Aortic smooth muscle cell (primary cell): ENCODE results near the gene OSBP. TPM values are rescaled to one million over a fixed set of nuclear protein-coding genes. Genes with fewer than 3 reads are reported as not detected.

Experiments used
- total RNA-seq: library from RNA; depleted of rRNA; stranded (reverse); fragments of >200 nt; gene quantifications from 2 replicates; pipeline ENCODE4 v1.2.3, GENCODE V29; 2014

The OSBP gene, protein sequence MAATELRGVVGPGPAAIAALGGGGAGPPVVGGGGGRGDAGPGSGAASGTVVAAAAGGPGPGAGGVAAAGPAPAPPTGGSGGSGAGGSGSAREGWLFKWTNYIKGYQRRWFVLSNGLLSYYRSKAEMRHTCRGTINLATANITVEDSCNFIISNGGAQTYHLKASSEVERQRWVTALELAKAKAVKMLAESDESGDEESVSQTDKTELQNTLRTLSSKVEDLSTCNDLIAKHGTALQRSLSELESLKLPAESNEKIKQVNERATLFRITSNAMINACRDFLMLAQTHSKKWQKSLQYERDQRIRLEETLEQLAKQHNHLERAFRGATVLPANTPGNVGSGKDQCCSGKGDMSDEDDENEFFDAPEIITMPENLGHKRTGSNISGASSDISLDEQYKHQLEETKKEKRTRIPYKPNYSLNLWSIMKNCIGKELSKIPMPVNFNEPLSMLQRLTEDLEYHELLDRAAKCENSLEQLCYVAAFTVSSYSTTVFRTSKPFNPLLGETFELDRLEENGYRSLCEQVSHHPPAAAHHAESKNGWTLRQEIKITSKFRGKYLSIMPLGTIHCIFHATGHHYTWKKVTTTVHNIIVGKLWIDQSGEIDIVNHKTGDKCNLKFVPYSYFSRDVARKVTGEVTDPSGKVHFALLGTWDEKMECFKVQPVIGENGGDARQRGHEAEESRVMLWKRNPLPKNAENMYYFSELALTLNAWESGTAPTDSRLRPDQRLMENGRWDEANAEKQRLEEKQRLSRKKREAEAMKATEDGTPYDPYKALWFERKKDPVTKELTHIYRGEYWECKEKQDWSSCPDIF
- 35.0 and 40.8 TPM in 2 replicates for total RNA-seq

DNA sequence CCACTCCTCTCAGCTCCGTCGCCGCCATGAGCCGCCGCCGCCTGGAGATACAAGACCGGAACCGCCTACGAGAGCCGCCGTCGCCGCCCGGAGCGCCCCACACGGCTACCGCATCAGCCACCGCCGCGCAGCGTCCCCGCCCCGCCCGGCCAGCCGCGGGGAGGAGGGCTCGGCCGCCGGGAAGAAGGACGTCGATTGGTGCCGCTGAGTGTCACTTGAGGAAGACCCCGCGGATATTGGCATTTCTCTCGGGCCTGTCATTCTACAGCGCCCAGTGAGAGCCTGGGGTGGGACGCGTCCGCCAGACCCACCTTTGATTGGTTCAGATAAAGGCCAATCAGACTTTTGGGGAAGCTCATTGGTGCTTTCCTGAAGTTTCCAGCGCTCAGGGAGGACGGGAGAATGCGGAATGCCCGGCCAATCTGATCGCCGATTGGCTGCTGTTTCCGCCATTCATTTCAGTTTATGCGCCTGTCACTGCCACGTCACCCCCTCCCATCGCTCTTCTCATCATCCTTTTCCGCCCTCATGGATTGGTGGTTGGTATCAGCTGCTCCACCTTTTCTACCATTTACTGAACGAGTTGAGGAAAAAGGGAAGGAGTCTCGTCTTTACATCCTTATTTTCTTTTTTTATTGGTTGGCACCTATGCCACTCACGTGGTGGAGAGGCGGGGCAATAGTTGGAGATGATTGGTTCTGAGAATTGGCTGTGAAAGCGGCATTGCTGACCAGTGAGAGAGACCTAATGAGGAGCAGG is at the start of gene OSBP:
TSS of gene OSBP (minus strand) at position 138 of the 759 bp plus-strand sequence. CDS start at position 28, 110 bp downstream.

Other genes with a start within 250 kb of the OSBP start
- not detected in 2 replicates for gene OR5A2, start 189.4 kb downstream of the OSBP start, total RNA-seq
- gene OR5A1, start 179.3 kb downstream of the OSBP start, total RNA-seq: not detected in 2 replicates
- not detected in 2 replicates for gene OR4D6, start 158.8 kb downstream of the OSBP start, total RNA-seq
- not detected in 2 replicates for gene OR4D10, start 142.5 kb downstream of the OSBP start, total RNA-seq
- not detected in 2 replicates for gene OR4D11, start 112.2 kb downstream of the OSBP start, total RNA-seq
- not detected in 2 replicates for gene OR4D9, start 104.2 kb downstream of the OSBP start, total RNA-seq
- 5.3 and 7.3 TPM in 2 replicates for gene PATL1, start 53.3 kb upstream of the OSBP start, total RNA-seq
- gene OR10V1, start 98.1 kb upstream of the OSBP start, total RNA-seq: not detected in 2 replicates
- 16.5 and 25.9 TPM in 2 replicates for gene STX3, start 139.6 kb upstream of the OSBP start, total RNA-seq
- gene MRPL16, start 195.0 kb upstream of the OSBP start, total RNA-seq: 30.5 and 35.4 TPM in 2 replicates
- gene CBLIF, start 229.7 kb upstream of the OSBP start, total RNA-seq: not detected in 2 replicates